GM12874 (cell line): ENCODE data around the gene POLDIP3.
A peak's percentile ranks its signal among the peaks of the same experiment; 100 is the strongest.

Experiments
- TF ChIP-seq, protein P1 (sequence below): IDR thresholded peaks from 2 replicates; pipeline ENCODE4 v1.5.1; 2011; ENCODE audit warnings: low read depth, mild to moderate bottlenecking, control low read depth, low read length, moderate library complexity; ENCODE audit not compliant: insufficient read depth

POLDIP3 gene

GRCh38 chr22:42636506-42636905 lies 21.8 kb upstream of the POLDIP3 start:
- TF ChIP-seq, protein P1, sequence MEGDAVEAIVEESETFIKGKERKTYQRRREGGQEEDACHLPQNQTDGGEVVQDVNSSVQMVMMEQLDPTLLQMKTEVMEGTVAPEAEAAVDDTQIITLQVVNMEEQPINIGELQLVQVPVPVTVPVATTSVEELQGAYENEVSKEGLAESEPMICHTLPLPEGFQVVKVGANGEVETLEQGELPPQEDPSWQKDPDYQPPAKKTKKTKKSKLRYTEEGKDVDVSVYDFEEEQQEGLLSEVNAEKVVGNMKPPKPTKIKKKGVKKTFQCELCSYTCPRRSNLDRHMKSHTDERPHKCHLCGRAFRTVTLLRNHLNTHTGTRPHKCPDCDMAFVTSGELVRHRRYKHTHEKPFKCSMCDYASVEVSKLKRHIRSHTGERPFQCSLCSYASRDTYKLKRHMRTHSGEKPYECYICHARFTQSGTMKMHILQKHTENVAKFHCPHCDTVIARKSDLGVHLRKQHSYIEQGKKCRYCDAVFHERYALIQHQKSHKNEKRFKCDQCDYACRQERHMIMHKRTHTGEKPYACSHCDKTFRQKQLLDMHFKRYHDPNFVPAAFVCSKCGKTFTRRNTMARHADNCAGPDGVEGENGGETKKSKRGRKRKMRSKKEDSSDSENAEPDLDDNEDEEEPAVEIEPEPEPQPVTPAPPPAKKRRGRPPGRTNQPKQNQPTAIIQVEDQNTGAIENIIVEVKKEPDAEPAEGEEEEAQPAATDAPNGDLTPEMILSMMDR, result no peak

- TF ChIP-seq, protein P1, result no peak
These were observed 20.8 kb upstream of the POLDIP3 start for GRCh38 chr22:42635531-42635930.

DNA sequence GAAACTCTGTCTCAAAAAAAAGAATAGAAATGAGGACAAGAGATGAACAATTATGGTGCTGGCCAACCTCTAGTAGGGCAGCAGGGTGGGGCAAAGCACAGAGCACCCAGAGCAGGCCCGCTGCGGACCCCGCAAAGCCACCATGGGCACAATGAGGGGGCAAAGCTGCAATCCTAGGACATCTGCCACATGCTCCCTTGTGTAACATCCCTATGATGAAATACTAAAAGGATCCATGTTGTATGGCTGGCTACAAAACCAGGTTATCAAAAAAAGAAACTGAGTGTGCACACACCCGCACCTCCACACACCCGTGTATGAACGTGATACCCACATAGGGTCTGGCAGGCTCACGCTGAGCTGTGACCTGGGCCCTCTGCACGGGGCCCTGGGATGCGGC lies 18.3 kb upstream of the POLDIP3 start:
- TF ChIP-seq, protein P1, result no peak

- TF ChIP-seq, protein P1, result peak; percentile 23; the same call in 1 of the 2 replicates
These were observed 17.4 kb upstream of the POLDIP3 start for GRCh38 chr22:42632096-42632495.

- TF ChIP-seq, protein P1, result no peak
These were observed 16.4 kb upstream of the POLDIP3 start for GRCh38 chr22:42630901-42631602.

DNA sequence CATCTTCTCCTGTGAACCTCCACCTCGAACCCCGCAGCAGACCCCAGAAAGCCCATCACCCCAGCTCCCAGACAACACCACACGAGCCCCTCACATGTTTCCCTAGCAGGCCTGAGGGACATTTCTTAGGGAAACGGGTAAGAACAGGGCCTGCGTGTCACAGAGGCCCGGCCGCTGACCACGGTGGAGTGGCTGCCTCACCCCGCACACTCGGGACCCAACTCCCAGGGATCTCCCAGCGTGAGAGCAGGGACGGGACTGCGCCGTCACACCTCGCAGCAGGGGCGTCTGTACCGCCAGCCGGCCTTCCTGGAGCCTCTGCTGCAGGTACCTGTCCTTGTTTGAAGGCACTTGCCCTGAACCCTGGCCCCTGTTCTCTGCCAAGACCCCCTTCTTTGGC lies 15.5 kb upstream of the POLDIP3 start:
- TF ChIP-seq, protein P1, result no peak

GRCh38 chr22:42627981-42628380 lies 13.3 kb upstream of the POLDIP3 start:
- TF ChIP-seq, protein P1, result no peak
